ENCODE results near the gene VAMP7. TPM values are rescaled to one million over a fixed set of nuclear protein-coding genes. Genes with fewer than 3 reads are reported as not detected.

VAMP7 gene
- total RNA-seq, 1 experiment from 2014 or later, result 30.3 TPM

- no TSS peak for BruUV-seq (replicated peaks)
- H3K27ac Mint-ChIP-seq (ENCODE audit: unreplicated experiment), result no peak overlapping the region
- no peak overlapping the region for H3K4me3 Mint-ChIP-seq (ENCODE audit: low read depth, unreplicated experiment)
- H3K36me3 Mint-ChIP-seq (ENCODE audit: insufficient read depth, unreplicated experiment), result no peaks in the 10 kb centered on the region
- no peak for TF ChIP-seq CTCF (IDR thresholded peaks at IDR 0.05; ENCODE audit: unreplicated experiment)
- intact Hi-C loops (cut with micrococcal nuclease; ENCODE audit: unreplicated experiment), result no loop called here
- CTCF ChIA-PET, result no interaction called here
- no peaks in the 10 kb centered on the region for H3K4me1 Mint-ChIP-seq (ENCODE audit: low read depth, unreplicated experiment)
- DNase-seq, result no peak
- H3K27me3 Mint-ChIP-seq (ENCODE audit: unreplicated experiment), result no peaks in the 10 kb centered on the region
- peaks cover 3% of the 10 kb centered on the region for H3K9me3 Mint-ChIP-seq (ENCODE audit: low read depth, unreplicated experiment)
Observed at GRCh38 chrX:155949098-155949497, 68.0 kb downstream of the VAMP7 start.

- Mint-ChIP-seq H3K27me3 (ENCODE audit: unreplicated experiment) (no peaks in the 10 kb centered on the region), H3K4me3 (ENCODE audit: low read depth, unreplicated experiment) (no peak overlapping the region), H3K27ac (ENCODE audit: unreplicated experiment) (no peak overlapping the region), H3K4me1 (ENCODE audit: low read depth, unreplicated experiment) (no peaks in the 10 kb centered on the region), H3K9me3 (ENCODE audit: low read depth, unreplicated experiment) (no peaks in the 10 kb centered on the region), H3K36me3 (ENCODE audit: insufficient read depth, unreplicated experiment) (no peaks in the 10 kb centered on the region)
- CTCF ChIA-PET, result no interaction called here
- no peak for TF ChIP-seq CTCF (IDR thresholded peaks at IDR 0.05; ENCODE audit: unreplicated experiment)
- no TSS peak for BruUV-seq (replicated peaks)
- DNase-seq, result no peak
- intact Hi-C loops (cut with micrococcal nuclease; ENCODE audit: unreplicated experiment), result no loop called here
Observed at GRCh38 chrX:155951237-155951789, 70.2 kb downstream of the VAMP7 start.

GRCh38 chrX:155953055-155953454 lies 71.9 kb downstream of the VAMP7 start:
- Mint-ChIP-seq H3K9me3 (ENCODE audit: low read depth, unreplicated experiment) (no peaks in the 10 kb centered on the region), H3K36me3 (ENCODE audit: insufficient read depth, unreplicated experiment) (no peaks in the 10 kb centered on the region), H3K4me1 (ENCODE audit: low read depth, unreplicated experiment) (no peaks in the 10 kb centered on the region), H3K27ac (ENCODE audit: unreplicated experiment) (no peak overlapping the region), H3K4me3 (ENCODE audit: low read depth, unreplicated experiment) (no peak overlapping the region), H3K27me3 (ENCODE audit: unreplicated experiment) (no peaks in the 10 kb centered on the region)
- no TSS peak for BruUV-seq (replicated peaks)
- no peak for DNase-seq
- intact Hi-C loops (cut with micrococcal nuclease; ENCODE audit: unreplicated experiment), result no loop called here
- no peak for TF ChIP-seq CTCF (IDR thresholded peaks at IDR 0.05; ENCODE audit: unreplicated experiment)
- CTCF ChIA-PET, result no interaction called here

- CTCF ChIA-PET, result no interaction called here
- no peak for DNase-seq
- intact Hi-C loops (cut with micrococcal nuclease; ENCODE audit: unreplicated experiment), result no loop called here
- BruUV-seq (replicated peaks), result no TSS peak
- TF ChIP-seq CTCF (IDR thresholded peaks at IDR 0.05; ENCODE audit: unreplicated experiment), result no peak
- no peaks in the 10 kb centered on the region for H3K36me3 Mint-ChIP-seq (ENCODE audit: insufficient read depth, unreplicated experiment)
- no peak overlapping the region for H3K4me3 Mint-ChIP-seq (ENCODE audit: low read depth, unreplicated experiment)
- H3K9me3 Mint-ChIP-seq (ENCODE audit: low read depth, unreplicated experiment), result no peaks in the 10 kb centered on the region
- H3K4me1 Mint-ChIP-seq (ENCODE audit: low read depth, unreplicated experiment), result no peaks in the 10 kb centered on the region
- H3K27ac Mint-ChIP-seq (ENCODE audit: unreplicated experiment), result no peak overlapping the region
- no peaks in the 10 kb centered on the region for H3K27me3 Mint-ChIP-seq (ENCODE audit: unreplicated experiment)
Observed at GRCh38 chrX:155954793-155955192, 73.6 kb downstream of the VAMP7 start.

Data from Calu3 (cell line).